Neural progenitor cell (in vitro differentiated cells): ENCODE results near the gene NXN.

Source experiments
- EZH2 ChIP-seq: fragments of 200-600 bp; sonication (generic); IDR thresholded peaks from 2 replicates; pipeline ENCODE4 v1.6.1; 2017; ENCODE audit warnings: antibody characterized with exemption, mild to moderate bottlenecking, moderate library complexity
- EZH2phosphoT487 ChIP-seq: fragments of 200-600 bp; sonication (generic); IDR thresholded peaks from 2 replicates; pipeline ENCODE4 v1.6.1; 2017; ENCODE audit warnings: antibody characterized with exemption
- TF ChIP-seq, protein P1 (sequence below): fragments of 200-600 bp; sonication (generic); IDR thresholded peaks from 2 replicates; pipeline ENCODE4 v1.5.1; 2017; ENCODE audit warnings: antibody characterized with exemption, mild to moderate bottlenecking

DNA sequence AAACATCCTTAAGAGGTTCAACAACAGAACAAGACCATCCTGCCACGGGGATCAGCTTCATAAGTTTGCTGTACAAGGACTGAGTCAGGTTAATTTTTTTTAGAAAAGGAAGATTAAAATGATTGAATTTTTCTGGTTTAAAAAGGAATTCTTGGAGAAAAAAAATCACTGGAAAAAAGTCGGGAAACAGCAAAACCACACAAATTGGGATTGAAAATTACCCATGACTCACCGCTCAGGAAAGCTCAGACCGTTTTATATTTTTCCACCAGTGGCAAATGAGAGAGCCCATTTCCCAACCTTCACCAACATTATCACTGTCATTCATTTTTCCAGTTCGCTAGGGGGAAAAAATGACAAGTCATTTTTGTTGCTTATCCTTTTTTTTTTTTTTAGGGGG lies 150.8 kb downstream of the NXN start:
- no peak for TF ChIP-seq EZH2
- TF ChIP-seq EZH2phosphoT487, result no peak
- TF ChIP-seq, protein P1, sequence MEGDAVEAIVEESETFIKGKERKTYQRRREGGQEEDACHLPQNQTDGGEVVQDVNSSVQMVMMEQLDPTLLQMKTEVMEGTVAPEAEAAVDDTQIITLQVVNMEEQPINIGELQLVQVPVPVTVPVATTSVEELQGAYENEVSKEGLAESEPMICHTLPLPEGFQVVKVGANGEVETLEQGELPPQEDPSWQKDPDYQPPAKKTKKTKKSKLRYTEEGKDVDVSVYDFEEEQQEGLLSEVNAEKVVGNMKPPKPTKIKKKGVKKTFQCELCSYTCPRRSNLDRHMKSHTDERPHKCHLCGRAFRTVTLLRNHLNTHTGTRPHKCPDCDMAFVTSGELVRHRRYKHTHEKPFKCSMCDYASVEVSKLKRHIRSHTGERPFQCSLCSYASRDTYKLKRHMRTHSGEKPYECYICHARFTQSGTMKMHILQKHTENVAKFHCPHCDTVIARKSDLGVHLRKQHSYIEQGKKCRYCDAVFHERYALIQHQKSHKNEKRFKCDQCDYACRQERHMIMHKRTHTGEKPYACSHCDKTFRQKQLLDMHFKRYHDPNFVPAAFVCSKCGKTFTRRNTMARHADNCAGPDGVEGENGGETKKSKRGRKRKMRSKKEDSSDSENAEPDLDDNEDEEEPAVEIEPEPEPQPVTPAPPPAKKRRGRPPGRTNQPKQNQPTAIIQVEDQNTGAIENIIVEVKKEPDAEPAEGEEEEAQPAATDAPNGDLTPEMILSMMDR, result no peak
